Duodenal mucosa (tissue), 2 donors: ENCODE data around the gene KCND1.
"Not testable (repeated sequence)": the region's sequence is repeated elsewhere in the genome, so short reads cannot be mapped to it uniquely, and the experiment has no call there.

ENCODE experiments used
- H3K27ac ChIP-seq: one replicate; pipeline ENCODE4 v1.7.0; 2013; ENCODE audit warnings: low read depth, low read length
- H3K27me3 ChIP-seq, 2 donors: one replicate each; pipeline ENCODE4 v1.7.0; 2013; ENCODE audit warnings: low read length in 2 of 2, control low read depth in 1 of 2; ENCODE audit not compliant: insufficient read depth in 2 of 2, control insufficient read depth in 1 of 2
- H3K36me3 ChIP-seq, 2 donors: one replicate each; pipeline ENCODE4 v1.7.0; 2013; ENCODE audit warnings: low read length in 2 of 2, control low read depth in 1 of 2; ENCODE audit not compliant: insufficient read depth in 2 of 2, control insufficient read depth in 1 of 2
- H3K4me1 ChIP-seq, 2 donors: one replicate each; pipeline ENCODE4 v1.7.0; 2013; ENCODE audit warnings: low read length in 2 of 2, control low read depth in 1 of 2; ENCODE audit not compliant: insufficient read depth in 2 of 2, control insufficient read depth in 1 of 2
- H3K4me3 ChIP-seq, 2 donors: one replicate each; pipeline ENCODE4 v1.7.0; 2013; ENCODE audit warnings: low read length in 2 of 2, low read depth in 1 of 2
- H3K9ac ChIP-seq, 2 donors: one replicate each; pipeline ENCODE4 v1.7.0; 2013; ENCODE audit warnings: low read length in 2 of 2, low read depth in 1 of 2
- H3K9me3 ChIP-seq, 2 donors: one replicate each; pipeline ENCODE4 v1.7.0; 2013; ENCODE audit warnings: low read length in 2 of 2, control low read depth in 1 of 2; ENCODE audit not compliant: control insufficient read depth in 1 of 2

The KCND1 gene

GRCh38 chrX:48997865-48998264 is 26.2 kb upstream of the KCND1 start:
- Histone ChIP-seq H3K9ac (no peak overlapping the region), H3K36me3 (peaks cover 16 to 41% of the 10 kb centered on the region in 2 donors), H3K27ac (no peak overlapping the region), H3K9me3 (no peaks in the 10 kb centered on the region), H3K4me3 (no peak overlapping the region), H3K27me3 (no peaks in the 10 kb centered on the region), H3K4me1 (peaks cover 0 to 7% of the 10 kb centered on the region in 2 donors)

GRCh38 chrX:48997455-48997854 is 25.8 kb upstream of the KCND1 start:
- Histone ChIP-seq H3K4me3 (no peak overlapping the region), H3K27ac (no peak overlapping the region), H3K9me3 (no peaks in the 10 kb centered on the region), H3K4me1 (peaks cover 0 to 7% of the 10 kb centered on the region in 2 donors), H3K27me3 (no peaks in the 10 kb centered on the region), H3K36me3 (peaks cover 16 to 43% of the 10 kb centered on the region in 2 donors), H3K9ac (no peak overlapping the region)

GRCh38 chrX:48996969-48997368 is 25.3 kb upstream of the KCND1 start:
- Histone ChIP-seq H3K36me3 (peaks cover 16 to 46% of the 10 kb centered on the region in 2 donors), H3K9ac (no peak overlapping the region), H3K9me3 (no peaks in the 10 kb centered on the region), H3K4me3 (no peak overlapping the region), H3K27me3 (no peaks in the 10 kb centered on the region), H3K27ac (no peak overlapping the region), H3K4me1 (peaks cover 0 to 7% of the 10 kb centered on the region in 2 donors)

- Histone ChIP-seq H3K4me3 (no peak overlapping the region), H3K36me3 (peaks cover 15 to 51% of the 10 kb centered on the region in 2 donors), H3K9ac (no peak overlapping the region), H3K27ac (no peak overlapping the region), H3K4me1 (no peaks in the 10 kb centered on the region), H3K27me3 (no peaks in the 10 kb centered on the region), H3K9me3 (no peaks in the 10 kb centered on the region)
These were observed 20.7 kb upstream of the KCND1 start for GRCh38 chrX:48992341-48992740.

- H3K9ac ChIP-seq, result no peak overlapping the region
- no peak overlapping the region for H3K27ac ChIP-seq
- no peaks in the 10 kb centered on the region for H3K9me3 ChIP-seq
- H3K4me1 ChIP-seq, result no peaks in the 10 kb centered on the region
- H3K4me3 ChIP-seq, result no peak overlapping the region
- no peaks in the 10 kb centered on the region for H3K27me3 ChIP-seq
- peaks cover 15 to 37% of the 10 kb centered on the region in 2 donors for H3K36me3 ChIP-seq
These were observed 17.8 kb upstream of the KCND1 start for GRCh38 chrX:48989483-48989882.

GRCh38 chrX:48983896-48984295 is 12.3 kb upstream of the KCND1 start:
- no peak overlapping the region for H3K9ac ChIP-seq
- H3K4me3 ChIP-seq, result no peak overlapping the region
- H3K9me3 ChIP-seq, result no peaks in the 10 kb centered on the region
- no peaks in the 10 kb centered on the region for H3K4me1 ChIP-seq
- peaks cover 25 to 43% of the 10 kb centered on the region in 2 donors for H3K36me3 ChIP-seq
- H3K27ac ChIP-seq, result no peak overlapping the region
- no peaks in the 10 kb centered on the region for H3K27me3 ChIP-seq

GRCh38 chrX:48983081-48983480 is 11.4 kb upstream of the KCND1 start:
- H3K27ac ChIP-seq, result no peak overlapping the region
- no peaks in the 10 kb centered on the region for H3K4me1 ChIP-seq
- H3K4me3 ChIP-seq, result no peak overlapping the region
- no peaks in the 10 kb centered on the region for H3K27me3 ChIP-seq
- H3K36me3 ChIP-seq, result peaks cover 18 to 38% of the 10 kb centered on the region in 2 donors
- no peak overlapping the region for H3K9ac ChIP-seq
- no peaks in the 10 kb centered on the region for H3K9me3 ChIP-seq

GRCh38 chrX:48981178-48981577 is 9.5 kb upstream of the KCND1 start:
- Histone ChIP-seq H3K9me3 (no peaks in the 10 kb centered on the region), H3K27me3 (no peaks in the 10 kb centered on the region), H3K27ac (no peak overlapping the region), H3K4me1 (no peaks in the 10 kb centered on the region), H3K4me3 (no peak overlapping the region), H3K36me3 (peaks cover 18 to 40% of the 10 kb centered on the region in 2 donors), H3K9ac (no peak overlapping the region)

- H3K4me3 ChIP-seq, H3K4me1 ChIP-seq, H3K9ac ChIP-seq, H3K27ac ChIP-seq, H3K9me3 ChIP-seq, H3K27me3 ChIP-seq: not testable (repeated sequence)
- H3K36me3 ChIP-seq, result peaks cover 18 to 48% of the 10 kb centered on the region in 2 donors
These were observed 8.7 kb upstream of the KCND1 start for GRCh38 chrX:48980341-48980740.

GRCh38 chrX:48978226-48978625 is 6.6 kb upstream of the KCND1 start:
- Histone ChIP-seq H3K4me1 (no peaks in the 10 kb centered on the region), H3K9ac (no peak overlapping the region), H3K4me3 (no peak overlapping the region), H3K27me3 (no peaks in the 10 kb centered on the region), H3K9me3 (no peaks in the 10 kb centered on the region), H3K36me3 (peaks cover 21 to 50% of the 10 kb centered on the region in 2 donors), H3K27ac (no peak overlapping the region)

- Histone ChIP-seq H3K9me3 (no peaks in the 10 kb centered on the region), H3K4me3 (no peak overlapping the region), H3K9ac (no peak overlapping the region), H3K36me3 (peaks cover 13 to 30% of the 10 kb centered on the region in 2 donors), H3K4me1 (peaks cover 4 to 11% of the 10 kb centered on the region in 2 donors), H3K27ac (no peak overlapping the region), H3K27me3 (no peaks in the 10 kb centered on the region)
These were observed 4.4 kb upstream of the KCND1 start for GRCh38 chrX:48976086-48976485.
